Activated CD4-positive, alpha-beta T cell treated with anti-CD3 and anti-CD28 coated beads for 1 hour (primary cell): ENCODE measurements around the gene ABCC5.
"Not testable (repeated sequence)": the region's sequence is repeated elsewhere in the genome, so short reads cannot be mapped to it uniquely, and the experiment has no call there.

Experiments
- DNase-seq: peaks from one replicate; pipeline ENCODE4 v3.0.0-alpha.2; 2020

Gene ABCC5

GRCh38 chr3:184017672-184018423, at the start of gene ABCC5:
TSS of gene ABCC5 (minus strand) at chr3:184017884. CDS start at chr3:184014392, 3,492 bp downstream.
- DNase-seq: peak; percentile 74

GRCh38 chr3:184066211-184066610, 48.5 kb upstream of the ABCC5 start:
- DNase-seq: no peak

- DNase-seq: no peak
Measured at GRCh38 chr3:184062637-184063036, 45.0 kb upstream of the ABCC5 start.

- no peak for DNase-seq
Measured at GRCh38 chr3:184059424-184059823, 41.7 kb upstream of the ABCC5 start.

- no peak for DNase-seq
Measured at GRCh38 chr3:184058029-184058428, 40.3 kb upstream of the ABCC5 start.

- DNase-seq: no peak
Measured at GRCh38 chr3:184052767-184053166, 35.1 kb upstream of the ABCC5 start, which contains the start of gene HTR3C. TSS of gene HTR3C (plus strand) at chr3:184053047. CDS start at chr3:184053081, 34 bp downstream.

- DNase-seq: no peak
Measured at GRCh38 chr3:184050217-184050847, 32.6 kb upstream of the ABCC5 start.

GRCh38 chr3:184045995-184046394, 28.3 kb upstream of the ABCC5 start:
- DNase-seq: no peak

- DNase-seq: no peak
Measured at GRCh38 chr3:184042617-184043016, 24.9 kb upstream of the ABCC5 start.

- no peak for DNase-seq
Measured at GRCh38 chr3:184040010-184040409, 22.3 kb upstream of the ABCC5 start.

- DNase-seq: no peak
Measured at GRCh38 chr3:184039414-184039813, 21.7 kb upstream of the ABCC5 start.

GRCh38 chr3:184038307-184038706, 20.6 kb upstream of the ABCC5 start:
- not testable (repeated sequence) for DNase-seq

- no peak for DNase-seq
Measured at GRCh38 chr3:184037816-184038215, 20.1 kb upstream of the ABCC5 start.

GRCh38 chr3:184031187-184031792, 13.6 kb upstream of the ABCC5 start, which contains the start of gene HTR3D:
TSS of gene HTR3D (plus strand) at chr3:184031742. CDS start at chr3:184031742, 0 bp downstream.
- no peak for DNase-seq

GRCh38 chr3:184030536-184030935, 12.9 kb upstream of the ABCC5 start:
- DNase-seq: no peak

GRCh38 chr3:184029443-184029842, 11.8 kb upstream of the ABCC5 start:
- DNase-seq: no peak

GRCh38 chr3:184028275-184028890, 10.7 kb upstream of the ABCC5 start:
- DNase-seq: not testable (repeated sequence)

GRCh38 chr3:184025256-184025655, 7.6 kb upstream of the ABCC5 start:
- not testable (repeated sequence) for DNase-seq

- no peak for DNase-seq
Measured at GRCh38 chr3:184022323-184022722, 4.6 kb upstream of the ABCC5 start.

- no peak for DNase-seq
Measured at GRCh38 chr3:184018424-184018973, 815 bp upstream of the ABCC5 start.

- DNase-seq: peak; percentile 37
Measured at GRCh38 chr3:184016811-184017671, 643 bp downstream of the ABCC5 start.

- no peak for DNase-seq
Measured at GRCh38 chr3:184016169-184016570, 1.5 kb downstream of the ABCC5 start.
